RWPE1 (cell line): ENCODE measurements around the gene SSBP3.

Experiments used
- CTCF ChIA-PET: fragments of 350-600 bp; sonication (Branson Sonifier 250); formaldehyde crosslinking; extraction: SDS; loops from one replicate; lab custom pipeline; 2021; lab: Yijun Ruan, JAX
- POLR2A ChIA-PET: fragments of 400-600 bp; formaldehyde crosslinking; extraction: SDS; loops from one replicate; lab custom pipeline; 2020; ENCODE audit warnings: antibody characterized with exemption; ENCODE audit not compliant: low non-redundant PET; lab: Yijun Ruan, JAX
- DNase-seq: peaks from one replicate; pipeline ENCODE4 v3.0.0; 2012; ENCODE audit warnings: low spot score
- H3K27ac ChIP-seq: fragments of 450-650 bp; 2 replicates; pipeline ENCODE4 v1.5.1; 2017
- TF ChIP-seq, protein P1 (sequence below): fragments of 450-650 bp; conservative IDR thresholded peaks from 2 replicates; pipeline ENCODE4 v1.5.1; 2017; ENCODE audit warnings: low read depth, mild to moderate bottlenecking

The SSBP3 gene

DNA sequence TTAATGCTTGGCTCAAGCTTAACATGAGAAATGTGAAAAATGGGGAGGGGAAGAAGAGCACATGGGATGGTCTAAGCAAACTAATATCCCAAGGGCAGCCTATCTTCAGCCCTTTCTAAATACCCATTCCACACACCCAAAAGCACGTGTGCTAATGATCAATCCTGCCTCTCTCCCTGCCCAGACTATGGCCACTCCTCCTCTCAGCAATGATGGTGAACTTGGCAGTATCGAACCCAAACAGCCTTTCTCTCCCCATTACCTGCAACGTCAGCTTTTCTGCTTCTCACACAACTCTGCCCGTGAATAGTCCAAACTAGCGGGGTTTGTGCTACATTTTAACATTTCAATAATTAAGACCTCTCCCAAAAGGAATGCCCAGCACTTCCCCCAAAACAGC, 41.6 kb downstream of the SSBP3 start:
- TF ChIP-seq, protein P1, sequence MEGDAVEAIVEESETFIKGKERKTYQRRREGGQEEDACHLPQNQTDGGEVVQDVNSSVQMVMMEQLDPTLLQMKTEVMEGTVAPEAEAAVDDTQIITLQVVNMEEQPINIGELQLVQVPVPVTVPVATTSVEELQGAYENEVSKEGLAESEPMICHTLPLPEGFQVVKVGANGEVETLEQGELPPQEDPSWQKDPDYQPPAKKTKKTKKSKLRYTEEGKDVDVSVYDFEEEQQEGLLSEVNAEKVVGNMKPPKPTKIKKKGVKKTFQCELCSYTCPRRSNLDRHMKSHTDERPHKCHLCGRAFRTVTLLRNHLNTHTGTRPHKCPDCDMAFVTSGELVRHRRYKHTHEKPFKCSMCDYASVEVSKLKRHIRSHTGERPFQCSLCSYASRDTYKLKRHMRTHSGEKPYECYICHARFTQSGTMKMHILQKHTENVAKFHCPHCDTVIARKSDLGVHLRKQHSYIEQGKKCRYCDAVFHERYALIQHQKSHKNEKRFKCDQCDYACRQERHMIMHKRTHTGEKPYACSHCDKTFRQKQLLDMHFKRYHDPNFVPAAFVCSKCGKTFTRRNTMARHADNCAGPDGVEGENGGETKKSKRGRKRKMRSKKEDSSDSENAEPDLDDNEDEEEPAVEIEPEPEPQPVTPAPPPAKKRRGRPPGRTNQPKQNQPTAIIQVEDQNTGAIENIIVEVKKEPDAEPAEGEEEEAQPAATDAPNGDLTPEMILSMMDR, result no peak
- CTCF ChIA-PET, result interaction anchor here (1.2 kb wide), 1 partner anchor 239 kb away, joined by 3 read pairs; no protein-coding TSS in a partner anchor
- DNase-seq, result no peak
- H3K27ac ChIP-seq, result no peak overlapping the region
- POLR2A ChIA-PET, result no interaction called here

DNA sequence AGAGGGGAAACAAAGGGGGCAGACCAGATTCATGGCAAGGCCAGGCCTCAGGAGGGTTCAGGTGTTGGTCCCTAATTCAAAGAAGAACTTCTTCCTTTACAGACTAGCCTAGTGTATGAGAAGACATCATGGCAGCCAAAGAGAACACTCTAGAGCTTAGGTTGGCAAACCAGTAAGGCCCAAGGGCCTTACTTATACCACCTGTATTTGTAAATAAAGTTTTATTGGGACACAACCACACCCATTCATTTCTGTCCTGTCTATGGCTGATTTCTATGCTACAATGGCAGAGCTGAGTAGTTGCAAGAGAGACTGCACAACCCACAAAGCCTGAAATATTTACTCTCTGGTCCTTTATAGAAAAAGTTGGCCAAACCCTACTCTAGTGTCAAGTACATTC, 42.3 kb downstream of the SSBP3 start:
- ChIA-PET CTCF (no interaction called here), POLR2A (interaction anchor here (0.6 kb wide), 1 partner anchor 42 kb away, joined by 3 read pairs; the partner anchor contains the start of gene SSBP3)
- H3K27ac ChIP-seq, result no peak overlapping the region
- TF ChIP-seq, protein P1, result no peak
- no peak for DNase-seq

DNA sequence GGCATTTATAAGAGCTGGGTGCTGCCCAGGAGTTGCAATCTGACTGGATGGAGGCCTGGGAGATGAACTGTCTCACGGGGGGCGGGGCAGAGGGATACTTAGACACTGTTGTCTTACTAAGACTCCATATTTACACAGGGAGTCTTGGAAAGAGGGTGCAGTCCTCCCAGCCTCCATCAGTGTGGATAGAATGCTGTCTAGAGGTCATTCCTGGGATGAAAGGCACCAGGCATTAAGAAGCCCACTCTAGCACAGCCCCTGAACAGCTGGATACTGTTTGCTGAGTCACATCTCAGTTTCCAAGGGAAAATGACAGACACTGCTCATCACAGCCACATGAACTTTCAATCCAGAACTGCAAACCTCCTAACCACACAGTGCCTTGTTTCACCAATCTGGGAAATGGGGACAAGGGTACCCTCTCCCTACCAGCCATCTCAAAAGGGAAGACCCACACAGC, 43.3 kb downstream of the SSBP3 start:
- no peak for DNase-seq
- TF ChIP-seq, protein P1, result no peak
- CTCF ChIA-PET, result no interaction called here
- H3K27ac ChIP-seq, result no peak overlapping the region
- POLR2A ChIA-PET, result interaction anchor here (0.5 kb wide), 1 partner anchor 36 kb away, joined by 3 read pairs; no protein-coding TSS in a partner anchor

DNA sequence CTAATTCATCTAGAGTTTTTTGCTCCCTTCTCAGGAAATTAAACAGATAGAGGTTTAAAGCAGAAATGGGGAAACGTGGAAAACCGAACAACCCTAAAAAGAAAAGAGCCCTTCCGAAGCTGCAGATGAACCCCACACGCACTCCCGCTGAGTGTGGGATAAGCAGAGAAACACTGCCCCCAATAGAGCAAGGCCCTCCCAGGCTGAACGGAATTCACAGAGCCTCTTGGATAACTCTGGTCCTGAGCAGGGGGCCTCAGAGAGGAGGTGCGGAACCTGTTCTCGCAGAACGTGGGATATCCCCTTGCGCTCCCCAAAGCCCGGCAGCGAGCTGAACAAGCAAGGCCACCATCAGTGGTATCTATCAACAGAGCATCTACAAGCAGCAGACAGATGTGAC, 44.9 kb downstream of the SSBP3 start:
- H3K27ac ChIP-seq, result no peak overlapping the region
- DNase-seq, result no peak
- POLR2A ChIA-PET, result no interaction called here
- TF ChIP-seq, protein P1, result no peak
- CTCF ChIA-PET, result no interaction called here

DNA sequence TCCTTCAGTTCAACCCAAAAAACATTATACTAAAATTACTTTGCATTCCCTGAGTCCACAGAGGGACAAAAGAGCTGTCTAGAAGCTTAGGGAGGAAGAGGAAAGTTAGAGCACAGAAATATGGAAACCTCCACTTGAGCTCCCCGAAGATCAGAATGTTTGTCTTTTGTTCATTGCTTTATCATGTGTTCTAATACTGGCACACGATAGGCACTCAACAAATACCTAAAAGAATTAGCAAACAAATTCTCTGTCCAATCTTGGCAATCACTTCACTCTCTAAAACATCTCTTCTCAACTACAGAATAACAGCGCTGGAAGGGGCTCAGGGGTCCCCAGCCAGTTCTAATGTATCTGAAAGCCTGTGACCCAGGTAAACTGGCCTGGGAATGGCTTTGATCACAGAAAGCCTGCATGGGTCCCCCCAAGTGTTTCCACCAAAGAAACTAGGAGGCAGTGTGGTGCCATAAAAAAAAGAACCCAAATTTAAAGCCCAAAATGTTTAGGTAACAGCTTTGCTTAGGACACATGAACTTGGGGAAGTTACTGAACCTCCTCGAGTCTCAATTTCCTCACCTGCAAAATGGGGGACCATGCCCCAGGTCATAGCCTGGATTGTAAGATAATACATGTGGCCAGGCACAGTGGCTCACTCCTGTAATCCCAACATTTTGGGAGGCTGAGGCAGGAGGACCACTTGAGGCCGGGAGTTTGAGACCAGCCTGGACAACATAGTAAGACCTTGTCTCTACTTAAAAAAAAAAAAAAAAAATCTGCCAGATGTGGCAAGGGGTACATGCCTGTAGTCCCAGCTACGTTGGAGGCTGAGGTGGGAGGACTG, 45.8 kb downstream of the SSBP3 start:
- TF ChIP-seq, protein P1, result no peak
- ChIA-PET CTCF (no interaction called here), POLR2A (no interaction called here)
- no peak for DNase-seq
- H3K27ac ChIP-seq, result no peak overlapping the region

DNA sequence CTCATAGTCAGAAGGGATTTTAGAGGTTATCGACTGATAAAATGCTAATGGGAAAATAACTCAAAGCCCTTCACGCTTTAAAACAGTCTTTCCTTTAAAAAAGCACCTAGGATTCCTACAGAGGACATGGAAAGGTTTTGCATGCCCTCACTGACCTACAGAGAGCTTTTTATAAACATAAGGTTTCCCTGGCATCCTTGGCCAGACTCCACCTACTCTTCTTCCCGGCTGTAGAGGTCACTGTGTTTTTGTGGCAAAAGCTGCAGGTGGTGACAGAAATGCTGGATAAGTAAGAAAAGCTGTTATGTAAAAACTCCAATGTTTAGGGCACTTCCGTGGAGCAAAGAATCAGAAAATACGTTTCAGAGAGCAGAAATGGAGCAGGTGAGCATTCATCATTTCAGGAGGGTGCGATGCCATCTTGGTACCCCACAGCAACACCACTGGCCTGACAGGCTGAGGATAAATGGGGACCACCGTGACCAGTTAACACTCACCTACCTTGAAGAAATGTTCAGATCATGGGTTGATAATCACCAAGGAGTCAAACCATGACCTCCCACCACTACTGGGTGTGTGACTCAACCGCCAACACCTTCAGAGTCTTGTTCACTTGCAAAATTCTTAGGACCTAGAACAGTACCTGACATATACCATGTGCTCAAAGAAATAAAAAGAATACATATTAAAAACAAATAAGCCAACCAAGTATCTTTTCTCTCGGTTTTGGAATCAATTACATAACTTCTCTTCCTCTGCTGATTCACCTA, 46.6 kb downstream of the SSBP3 start:
- POLR2A ChIA-PET, result interaction anchor here (0.6 kb wide), 1 partner anchor 673 kb away, joined by 6 read pairs; no protein-coding TSS in a partner anchor
- TF ChIP-seq, protein P1, result no peak
- CTCF ChIA-PET, result interaction anchor here (1.2 kb wide), 1 partner anchor 27 kb away, joined by 4 read pairs; no protein-coding TSS in a partner anchor
- no peak for DNase-seq
- no peak overlapping the region for H3K27ac ChIP-seq
